ENCODE results near the gene E2F1. TPM values are rescaled to one million over a fixed set of nuclear protein-coding genes. Genes with fewer than 3 reads are reported as not detected.

Gene E2F1
- total RNA-seq, 1 experiment from 2014 or later, result 62.1 TPM

- H3K4me3 ChIP-seq, result no peak overlapping the region
- 0 out of 2 replicates have a peak, but pooled peaks cover 3% of the 10 kb centered on the region for H3K36me3 ChIP-seq
- no peaks in the 10 kb centered on the region for H3K27me3 ChIP-seq (replicated peaks)
- no peak for DNase-seq (ENCODE audit: low read depth in 1 of 2, low spot score in 2 of 2)
- H3K4me1 ChIP-seq (replicated peaks), result peaks cover 46% of the 10 kb centered on the region
- no peaks in the 10 kb centered on the region for H3K9me3 ChIP-seq (replicated peaks)
- H3K27ac ChIP-seq, result no peak overlapping the region
Measured at GRCh38 chr20:33687993-33688937, 2.1 kb upstream of the E2F1 start.

- DNase-seq (ENCODE audit: low read depth in 1 of 2, low spot score in 2 of 2), result peak in 1 of 2 experiments; percentile 26
- Histone ChIP-seq H3K27me3 (replicated peaks) (no peaks in the 10 kb centered on the region), H3K4me3 (no peak overlapping the region), H3K27ac (peak overlapping the region; percentile 18; the same call in 1 of the 2 replicates), H3K4me1 (replicated peaks) (peaks cover 46% of the 10 kb centered on the region), H3K36me3 (0 out of 2 replicates have a peak, but pooled peaks cover 3% of the 10 kb centered on the region), H3K9me3 (replicated peaks) (no peaks in the 10 kb centered on the region)
Measured at GRCh38 chr20:33687370-33687915, 1.3 kb upstream of the E2F1 start.

- Histone ChIP-seq H3K4me3 (peak overlapping the region; percentile 68; the same call in 1 of the 2 replicates), H3K9me3 (replicated peaks) (no peaks in the 10 kb centered on the region), H3K36me3 (0 out of 2 replicates have a peak, but pooled peaks cover 3% of the 10 kb centered on the region), H3K27ac (peak overlapping the region; percentile 18), H3K4me1 (replicated peaks) (peaks cover 46% of the 10 kb centered on the region), H3K27me3 (replicated peaks) (no peaks in the 10 kb centered on the region)
- no peak for DNase-seq (ENCODE audit: low read depth in 1 of 2, low spot score in 2 of 2)
Measured at GRCh38 chr20:33686984-33687366, 790 bp upstream of the E2F1 start.

- Histone ChIP-seq H3K36me3 (peaks cover 5% of the 10 kb centered on the region; the same call in 1 of the 2 replicates), H3K9me3 (replicated peaks) (no peaks in the 10 kb centered on the region), H3K4me3 (peak overlapping the region; percentile 68), H3K4me1 (replicated peaks) (peaks cover 43% of the 10 kb centered on the region), H3K27ac (peak overlapping the region; percentile 43), H3K27me3 (replicated peaks) (no peaks in the 10 kb centered on the region)
- DNase-seq (ENCODE audit: low read depth in 1 of 2, low spot score in 2 of 2), result peak in 1 of 2 experiments; percentile 37
Measured at GRCh38 chr20:33685328-33686099, 671 bp downstream of the E2F1 start.

- Histone ChIP-seq H3K4me3 (peak overlapping the region; percentile 68), H3K27me3 (replicated peaks) (no peaks in the 10 kb centered on the region), H3K9me3 (replicated peaks) (no peaks in the 10 kb centered on the region), H3K4me1 (replicated peaks) (peaks cover 36% of the 10 kb centered on the region), H3K27ac (no peak overlapping the region; the same call in 1 of the 2 replicates), H3K36me3 (peaks cover 13% of the 10 kb centered on the region)
- peak in 1 of 2 experiments; percentile 31 for DNase-seq (ENCODE audit: low read depth in 1 of 2, low spot score in 2 of 2)
Measured at GRCh38 chr20:33684533-33685327, 1.5 kb downstream of the E2F1 start.

GRCh38 chr20:33681728-33682353 lies 4.3 kb downstream of the E2F1 start:
- Histone ChIP-seq H3K27me3 (replicated peaks) (no peaks in the 10 kb centered on the region), H3K4me3 (no peak overlapping the region), H3K9me3 (replicated peaks) (no peaks in the 10 kb centered on the region), H3K36me3 (peaks cover 41% of the 10 kb centered on the region), H3K4me1 (replicated peaks) (peaks cover 19% of the 10 kb centered on the region), H3K27ac (no peak overlapping the region)
- no peak for DNase-seq (ENCODE audit: low read depth in 1 of 2, low spot score in 2 of 2)

- DNase-seq (ENCODE audit: low read depth in 1 of 2, low spot score in 2 of 2), result no peak
Measured at GRCh38 chr20:33681288-33681687, 4.9 kb downstream of the E2F1 start.

GRCh38 chr20:33680686-33681085 lies 5.5 kb downstream of the E2F1 start:
- peaks cover 49% of the 10 kb centered on the region for H3K36me3 ChIP-seq
- H3K27me3 ChIP-seq (replicated peaks), result no peaks in the 10 kb centered on the region
- no peak overlapping the region for H3K4me3 ChIP-seq
- H3K4me1 ChIP-seq (replicated peaks), result peaks cover 12% of the 10 kb centered on the region
- H3K9me3 ChIP-seq (replicated peaks), result no peaks in the 10 kb centered on the region
- DNase-seq (ENCODE audit: low read depth in 1 of 2, low spot score in 2 of 2), result no peak
- H3K27ac ChIP-seq, result no peak overlapping the region

More at GRCh38 chr20:33681288-33681687, 4.9 kb downstream of the E2F1 start:
- peaks cover 46% of the 10 kb centered on the region for H3K36me3 ChIP-seq
- H3K27me3 ChIP-seq (replicated peaks), result no peaks in the 10 kb centered on the region
- H3K9me3 ChIP-seq (replicated peaks), result no peaks in the 10 kb centered on the region
- H3K4me3 ChIP-seq, result no peak overlapping the region
- no peak overlapping the region for H3K27ac ChIP-seq
- peaks cover 15% of the 10 kb centered on the region for H3K4me1 ChIP-seq (replicated peaks)

- peaks cover 8% of the 10 kb centered on the region for H3K4me1 ChIP-seq (replicated peaks)
- H3K9me3 ChIP-seq (replicated peaks), result no peaks in the 10 kb centered on the region
- H3K36me3 ChIP-seq, result peaks cover 49% of the 10 kb centered on the region
- H3K27ac ChIP-seq, result no peak overlapping the region
- no peaks in the 10 kb centered on the region for H3K27me3 ChIP-seq (replicated peaks)
- no peak overlapping the region for H3K4me3 ChIP-seq
- no peak for DNase-seq (ENCODE audit: low read depth in 1 of 2, low spot score in 2 of 2)
Measured at GRCh38 chr20:33679758-33680485, 6.3 kb downstream of the E2F1 start.

- Histone ChIP-seq H3K27me3 (replicated peaks) (no peaks in the 10 kb centered on the region), H3K4me1 (replicated peaks) (peaks cover 21% of the 10 kb centered on the region), H3K36me3 (peaks cover 55% of the 10 kb centered on the region), H3K4me3 (no peak overlapping the region), H3K9me3 (replicated peaks) (no peaks in the 10 kb centered on the region; the same call in 1 of the 2 replicates), H3K27ac (no peak overlapping the region)
- no peak for DNase-seq (ENCODE audit: low read depth in 1 of 2, low spot score in 2 of 2)
Measured at GRCh38 chr20:33677991-33678702, 8.0 kb downstream of the E2F1 start.

GRCh38 chr20:33676652-33677645 lies 9.2 kb downstream of the E2F1 start:
- DNase-seq (ENCODE audit: low read depth in 1 of 2, low spot score in 2 of 2), result no peak
- Histone ChIP-seq H3K4me3 (no peak overlapping the region), H3K27ac (no peak overlapping the region), H3K27me3 (replicated peaks) (no peaks in the 10 kb centered on the region), H3K36me3 (peaks cover 66% of the 10 kb centered on the region), H3K4me1 (replicated peaks) (peaks cover 27% of the 10 kb centered on the region), H3K9me3 (replicated peaks) (no peaks in the 10 kb centered on the region; the same call in 1 of the 2 replicates)

Data from SJSA1 (cell line).